Fibroblast of the aortic adventitia (primary cell): ENCODE measurements around the gene MAZ. TPM values are rescaled to one million over a fixed set of nuclear protein-coding genes. Genes with fewer than 3 reads are reported as not detected.

Source experiments
- DNase-seq: peaks from one replicate; pipeline ENCODE4 v3.0.0-alpha.2; 2010; ENCODE audit warnings: low read depth
- H3K4me3 ChIP-seq: 2 replicates; pipeline ENCODE4 v1.5.1; 2011; ENCODE audit warnings: low read depth, mild to moderate bottlenecking, control low read depth, low read length, moderate library complexity
- total RNA-seq: library from RNA; depleted of rRNA; stranded (reverse); fragments of >200 nt; gene quantifications from 2 replicates; pipeline ENCODE4 v1.2.3, GENCODE V29; 2012; ENCODE audit warnings: low replicate concordance
- TF ChIP-seq, protein P1 (sequence below): IDR thresholded peaks from 2 replicates; pipeline ENCODE4 v1.5.1; 2011; ENCODE audit warnings: mild to moderate bottlenecking, low read length, control low read depth, inconsistent platforms; ENCODE audit not compliant: insufficient read depth

Gene MAZ
- total RNA-seq, 1 donor: 159 TPM

DNA sequence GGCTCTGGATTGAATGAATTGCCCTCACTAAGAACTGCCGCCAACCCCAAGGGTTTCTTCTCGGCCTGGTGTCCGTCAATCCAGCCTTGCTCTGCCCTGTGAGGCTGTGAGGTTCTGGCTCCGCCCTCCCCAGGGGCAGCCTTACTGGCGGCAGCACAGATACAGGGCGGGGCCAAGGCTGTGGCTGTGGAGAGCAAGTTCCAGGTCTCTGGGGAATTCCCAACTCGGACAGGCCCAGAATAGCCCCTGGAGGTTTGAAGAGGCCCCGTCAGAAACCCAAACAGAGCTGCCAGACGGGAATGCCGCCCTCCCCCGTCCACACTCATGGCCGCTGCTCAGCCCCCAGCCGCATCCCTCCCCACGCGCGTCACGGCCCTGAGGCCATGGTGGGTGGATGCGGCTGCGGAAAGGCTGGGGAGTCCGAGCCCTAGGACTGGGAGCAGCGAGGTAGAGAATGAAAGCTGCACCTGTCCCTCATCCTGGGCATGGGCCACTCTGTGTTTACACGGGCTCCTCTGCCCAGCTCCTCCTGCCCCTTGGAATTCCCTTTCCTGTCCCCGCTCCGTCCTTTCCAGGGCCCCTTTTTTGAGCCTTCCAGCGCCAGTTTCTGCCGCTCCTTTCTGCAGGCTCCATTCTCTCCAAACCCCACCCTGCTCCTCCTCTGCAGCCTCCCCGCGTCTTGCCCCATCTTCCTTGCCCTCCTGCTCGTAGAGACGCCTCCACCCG lies 5.0 kb downstream of the MAZ start:
- TF ChIP-seq, protein P1, sequence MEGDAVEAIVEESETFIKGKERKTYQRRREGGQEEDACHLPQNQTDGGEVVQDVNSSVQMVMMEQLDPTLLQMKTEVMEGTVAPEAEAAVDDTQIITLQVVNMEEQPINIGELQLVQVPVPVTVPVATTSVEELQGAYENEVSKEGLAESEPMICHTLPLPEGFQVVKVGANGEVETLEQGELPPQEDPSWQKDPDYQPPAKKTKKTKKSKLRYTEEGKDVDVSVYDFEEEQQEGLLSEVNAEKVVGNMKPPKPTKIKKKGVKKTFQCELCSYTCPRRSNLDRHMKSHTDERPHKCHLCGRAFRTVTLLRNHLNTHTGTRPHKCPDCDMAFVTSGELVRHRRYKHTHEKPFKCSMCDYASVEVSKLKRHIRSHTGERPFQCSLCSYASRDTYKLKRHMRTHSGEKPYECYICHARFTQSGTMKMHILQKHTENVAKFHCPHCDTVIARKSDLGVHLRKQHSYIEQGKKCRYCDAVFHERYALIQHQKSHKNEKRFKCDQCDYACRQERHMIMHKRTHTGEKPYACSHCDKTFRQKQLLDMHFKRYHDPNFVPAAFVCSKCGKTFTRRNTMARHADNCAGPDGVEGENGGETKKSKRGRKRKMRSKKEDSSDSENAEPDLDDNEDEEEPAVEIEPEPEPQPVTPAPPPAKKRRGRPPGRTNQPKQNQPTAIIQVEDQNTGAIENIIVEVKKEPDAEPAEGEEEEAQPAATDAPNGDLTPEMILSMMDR: no peak
- peak; percentile 98 for DNase-seq
- peak overlapping the region; percentile 73 for H3K4me3 ChIP-seq

DNA sequence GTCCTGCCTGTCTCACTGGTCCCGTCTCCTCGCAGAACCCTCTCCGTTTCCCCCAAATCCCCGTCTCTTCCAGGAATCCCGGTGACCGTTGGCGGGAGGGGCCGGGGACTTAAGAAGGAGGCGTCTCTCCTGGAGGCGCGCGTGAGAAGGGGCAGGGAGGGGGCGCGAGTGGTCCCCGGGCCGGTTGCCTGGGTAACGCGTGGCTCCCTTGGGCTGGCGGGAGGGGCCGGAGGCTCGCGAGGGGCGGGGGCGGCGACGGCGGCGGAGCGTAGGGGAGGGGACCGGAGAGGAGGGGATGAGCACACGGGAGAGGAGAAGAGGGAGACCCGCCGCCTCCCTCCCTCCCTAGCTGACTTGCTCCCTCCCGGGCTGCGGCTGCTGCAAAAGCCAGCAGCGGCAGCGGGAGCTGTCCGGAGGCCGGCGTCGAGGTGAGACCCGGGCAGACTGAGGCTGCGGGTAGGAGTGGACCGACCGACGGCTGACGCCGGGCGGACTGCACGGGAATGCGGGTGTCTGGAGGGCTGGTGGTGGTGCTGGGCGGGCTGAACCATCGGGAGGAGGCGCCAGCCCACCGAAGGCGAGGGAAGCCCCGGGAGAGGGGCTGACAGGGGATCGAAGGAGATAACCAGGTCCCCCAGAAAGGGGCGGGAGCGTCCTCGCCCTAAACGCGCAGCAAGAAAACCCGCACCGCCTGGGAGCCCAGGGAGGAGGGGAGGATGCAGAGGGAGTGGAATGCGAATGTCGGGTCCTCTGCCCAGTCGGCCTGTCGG lies 5.8 kb downstream of the MAZ start, which contains the start of gene PRRT2:
TSS of gene PRRT2 (plus strand) at position 298 of the 770 bp plus-strand sequence. CDS start 862 bp downstream, outside the sequence.
- H3K4me3 ChIP-seq: peak within 1 kb of the TSS; percentile 73
- DNase-seq: peak; percentile 53
- TF ChIP-seq, protein P1: no peak

GRCh38 chr16:29812754-29813643 lies 6.7 kb downstream of the MAZ start:
- DNase-seq: no peak
- TF ChIP-seq, protein P1: no peak
- H3K4me3 ChIP-seq: peak overlapping the region; percentile 73

- TF ChIP-seq, protein P1: no peak
- DNase-seq: no peak
- H3K4me3 ChIP-seq: peak overlapping the region; percentile 22
Measured at GRCh38 chr16:29813644-29814562, 7.6 kb downstream of the MAZ start.

DNA sequence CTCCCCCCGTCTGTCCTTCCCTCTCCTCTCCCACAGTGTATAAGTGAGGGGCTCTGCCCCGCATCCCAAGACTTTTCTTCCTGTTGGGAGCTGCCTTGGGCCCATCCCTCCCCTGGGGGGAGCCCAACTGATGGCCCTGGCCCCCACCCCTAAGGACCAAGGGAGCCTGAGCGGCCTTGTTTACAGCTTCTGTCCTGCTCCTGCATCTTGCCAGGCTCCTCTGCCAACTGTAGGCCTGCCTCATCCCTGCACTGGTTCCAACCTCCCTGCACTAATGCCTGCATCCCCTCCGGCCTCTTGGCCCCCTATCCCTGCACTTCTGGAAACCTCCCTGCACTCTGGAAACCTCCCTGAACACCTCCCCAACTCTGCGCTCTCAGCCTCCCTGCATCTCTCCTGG lies 8.3 kb downstream of the MAZ start:
- no peak for DNase-seq
- peak overlapping the region; percentile 57 for H3K4me3 ChIP-seq
- TF ChIP-seq, protein P1: no peak
